H9 (cell line): Measurements from ENCODE around the gene FCGBP. TPM values are rescaled to one million over a fixed set of nuclear protein-coding genes. Genes with fewer than 3 reads are reported as not detected.

Source experiments
- DNase-seq: peaks from one replicate; pipeline ENCODE4 v3.0.0-alpha.2; 2017
- H2AFZ ChIP-seq: one replicate; pipeline ENCODE4 v1.6.1; 2013; ENCODE audit warnings: mild to moderate bottlenecking, low read length, control low read depth, moderate library complexity
- H2AK5ac ChIP-seq: 2 replicates; pipeline ENCODE4 v1.6.1; 2013; ENCODE audit warnings: low read length, control low read depth, mixed read lengths; ENCODE audit not compliant: insufficient read length
- H2BK120ac ChIP-seq: one replicate; pipeline ENCODE4 v1.6.1; 2013; ENCODE audit warnings: low read depth, mild to moderate bottlenecking, low read length, control low read depth, inconsistent platforms; ENCODE audit not compliant: poor library complexity, severe bottlenecking
- H2BK12ac ChIP-seq: 2 replicates; pipeline ENCODE4 v1.6.1; 2013; ENCODE audit warnings: low read length, control low read depth, mixed read lengths, low read depth; ENCODE audit not compliant: insufficient read length
- H2BK15ac ChIP-seq: 2 replicates; pipeline ENCODE4 v1.6.1; 2013; ENCODE audit warnings: low read depth, low read length, control low read depth
- H2BK20ac ChIP-seq: one replicate; pipeline ENCODE4 v1.6.1; 2013; ENCODE audit warnings: low read depth, mild to moderate bottlenecking, low read length, control low read depth, inconsistent platforms; ENCODE audit not compliant: poor library complexity, severe bottlenecking
- H2BK5ac ChIP-seq: 2 replicates; pipeline ENCODE4 v1.6.1; 2013; ENCODE audit warnings: low read length, control low read depth, mixed read lengths; ENCODE audit not compliant: insufficient read length
- H3K14ac ChIP-seq: 2 replicates; pipeline ENCODE4 v1.6.1; 2013; ENCODE audit warnings: low read length, control low read depth; ENCODE audit not compliant: insufficient read depth
- H3K18ac ChIP-seq: 2 replicates; pipeline ENCODE4 v1.6.1; 2013; ENCODE audit warnings: low read depth, mild to moderate bottlenecking, mixed read lengths, low read length, control low read depth; ENCODE audit not compliant: insufficient read length
- H3K23ac ChIP-seq: 2 replicates; pipeline ENCODE4 v1.6.1; 2013; ENCODE audit warnings: low read length, control low read depth, mixed read lengths, low read depth; ENCODE audit not compliant: insufficient read length
- H3K23me2 ChIP-seq: 2 replicates; pipeline ENCODE4 v1.6.1; 2013; ENCODE audit warnings: low read depth, mild to moderate bottlenecking, mixed read lengths, low read length, control low read depth; ENCODE audit not compliant: insufficient read length, poor library complexity, severe bottlenecking
- H3K27ac ChIP-seq: 2 replicates; pipeline ENCODE4 v1.5.1; 2013; ENCODE audit warnings: low read length, control low read depth, mixed read lengths, low read depth; ENCODE audit not compliant: insufficient read length
- H3K27me3 ChIP-seq: 2 replicates; pipeline ENCODE4 v1.6.1; 2013; ENCODE audit warnings: low read length, control low read depth, inconsistent platforms; ENCODE audit not compliant: insufficient read depth
- H3K4ac ChIP-seq: 2 replicates; pipeline ENCODE4 v1.6.1; 2013; ENCODE audit warnings: low read depth, mild to moderate bottlenecking, control low read depth, inconsistent platforms, low read length, moderate library complexity
- H3K4me1 ChIP-seq: 2 replicates; pipeline ENCODE4 v1.6.1; 2013; ENCODE audit warnings: low read length, control low read depth, inconsistent platforms; ENCODE audit not compliant: insufficient read depth
- H3K4me2 ChIP-seq: 2 replicates; pipeline ENCODE4 v1.6.1; 2013; ENCODE audit warnings: low read length, control low read depth, mixed read lengths; ENCODE audit not compliant: insufficient read length, insufficient read depth
- H3K56ac ChIP-seq: 2 replicates; pipeline ENCODE4 v1.6.1; 2013; ENCODE audit warnings: low read depth, mild to moderate bottlenecking, mixed read lengths, low read length, control low read depth; ENCODE audit not compliant: insufficient read length
- H3K79me1 ChIP-seq: 2 replicates; pipeline ENCODE4 v1.6.1; 2013; ENCODE audit warnings: low read depth, mild to moderate bottlenecking, moderate library complexity, low read length, control low read depth, inconsistent platforms; ENCODE audit not compliant: insufficient read depth, poor library complexity, severe bottlenecking
- H3K79me2 ChIP-seq: 2 replicates; pipeline ENCODE4 v1.6.1; 2013; ENCODE audit warnings: low read length, control low read depth, inconsistent platforms; ENCODE audit not compliant: insufficient read depth
- H3K9ac ChIP-seq: 2 replicates; pipeline ENCODE4 v1.6.1; 2013; ENCODE audit warnings: low read length, control low read depth, mixed read lengths; ENCODE audit not compliant: insufficient read length; ENCODE audit errors: extremely low read depth
- H3K9me3 ChIP-seq: one replicate; pipeline ENCODE4 v1.6.1; 2013; ENCODE audit warnings: low read depth, low read length, inconsistent platforms; ENCODE audit not compliant: control insufficient read depth
- H3T11ph ChIP-seq: one replicate; pipeline ENCODE4 v1.6.1; 2013; ENCODE audit warnings: mild to moderate bottlenecking, low read length, control low read depth, inconsistent platforms
- H4K20me1 ChIP-seq: one replicate; pipeline ENCODE4 v1.6.1; 2013; ENCODE audit not compliant: control insufficient read depth, insufficient read length, insufficient read depth
- H4K5ac ChIP-seq: 2 replicates; pipeline ENCODE4 v1.6.1; 2013; ENCODE audit warnings: low read depth, mild to moderate bottlenecking, mixed read lengths, low read length, control low read depth; ENCODE audit not compliant: insufficient read length
- H4K8ac ChIP-seq: replicated peaks from 2 replicates; pipeline ENCODE4 v1.6.1; 2013; ENCODE audit warnings: low read length, control low read depth, mixed read lengths, low read depth; ENCODE audit not compliant: insufficient read length
- H4K91ac ChIP-seq: 2 replicates; pipeline ENCODE4 v1.6.1; 2013; ENCODE audit warnings: low read depth, mild to moderate bottlenecking, moderate library complexity, mixed read lengths, low read length, control low read depth; ENCODE audit not compliant: insufficient read length
- H3K27ac Mint-ChIP-seq, 3 experiments: 2 replicates in 2 of 3; 3 replicates in 1 of 3; pipeline ENCODE4 v1.8.0; 2020 to 2021; ENCODE audit warnings: mixed read lengths in 3 of 3, mild to moderate bottlenecking in 1 of 3, moderate library complexity in 1 of 3
- H3K27me3 Mint-ChIP-seq: 2 replicates; pipeline ENCODE4 v1.8.0; 2021; ENCODE audit warnings: low read depth, mild to moderate bottlenecking, moderate library complexity, mixed read lengths
- H3K36me3 Mint-ChIP-seq, 3 experiments: 2 replicates in 2 of 3; 3 replicates in 1 of 3; pipeline ENCODE4 v1.8.0; 2020 to 2021; ENCODE audit warnings: low read depth in 3 of 3, mixed read lengths in 3 of 3; ENCODE audit not compliant: insufficient read depth in 1 of 3
- H3K4me1 Mint-ChIP-seq, 2 experiments: 2 replicates each; pipeline ENCODE4 v1.8.0; 2020; ENCODE audit warnings: mixed read lengths in 2 of 2
- H3K4me3 Mint-ChIP-seq, 2 experiments: 2 replicates in 1 of 2; 3 replicates in 1 of 2; pipeline ENCODE4 v1.8.0; 2020 to 2021; ENCODE audit warnings: mild to moderate bottlenecking in 2 of 2, mixed read lengths in 2 of 2, moderate library complexity in 1 of 2
- H3K9me3 Mint-ChIP-seq, 2 experiments: 2 replicates in 1 of 2; 3 replicates in 1 of 2; pipeline ENCODE4 v1.8.0; 2020; ENCODE audit warnings: mild to moderate bottlenecking in 2 of 2, mixed read lengths in 2 of 2, moderate library complexity in 1 of 2
- WGBS: extraction: QIAGEN DNeasy Blood & Tissue Kit; methylation state at CpG from one replicate; pipeline ENCODE4 v1.1.7; 2013; ENCODE audit warnings: missing lambda C conversion rate, low lambda C conversion rate, mixed read lengths; ENCODE audit not compliant: insufficient read length; ENCODE audit errors: extremely low coverage; 5-methylcytosine and 5-hydroxymethylcytosine counted together
- total RNA-seq: library from RNA; stranded (reverse); gene quantifications from 2 replicates; pipeline ENCODE4 v1.2.1, GENCODE V29; 2021
- TF ChIP-seq, protein P1 (sequence below): fragments of 200-600 bp; sonication (generic); conservative IDR thresholded peaks from 3 replicates; pipeline ENCODE4 v1.8.0; 2021; ENCODE audit warnings: antibody characterized with exemption, mild to moderate bottlenecking

Gene FCGBP
- total RNA-seq, 1 experiment from 2014 or later, result 0.13 TPM

GRCh38 chr19:39970425-39970674 is 35.9 kb upstream of the FCGBP start:
- Histone ChIP-seq H3K4me2 (peak overlapping the region; percentile 87), H3K23me2 (peaks cover 4% of the 10 kb centered on the region), H3K23ac (no peak overlapping the region), H3K9me3 (no peaks in the 10 kb centered on the region), H2BK15ac (no peak overlapping the region), H2AFZ (no peak overlapping the region), H3K4me1 (peaks cover 7% of the 10 kb centered on the region; the same call in 1 of the 2 replicates), H2BK5ac (no peak overlapping the region), H4K5ac (no peak overlapping the region), H3K56ac (no peak overlapping the region), H3K27me3 (no peaks in the 10 kb centered on the region; the same call in none of the 2 replicates), H3K79me1 (peaks cover 5% of the 10 kb centered on the region), H2BK20ac (no peak overlapping the region), H2BK12ac (no peak overlapping the region), H3T11ph (no peak overlapping the region), H4K20me1 (no peaks in the 10 kb centered on the region), H4K8ac (no peak overlapping the region), H3K27ac (no peak overlapping the region), H2AK5ac (no peak overlapping the region), H2BK120ac (no peak overlapping the region), H3K79me2 (peaks cover 8% of the 10 kb centered on the region; the same call in 1 of the 2 replicates), H3K9ac (peak overlapping the region; percentile 68), H3K4ac (no peak overlapping the region), H3K18ac (no peak overlapping the region), H4K91ac (no peak overlapping the region), H3K14ac (peak overlapping the region; percentile 36; the same call in 1 of the 2 replicates)
- Mint-ChIP-seq H3K36me3 (peaks cover 32 to 41% (median 39%) of the 10 kb centered on the region in 3 experiments), H3K9me3 (0 out of 5 replicates have a peak, but pooled peaks cover 0 to 4% of the 10 kb centered on the region in 2 experiments), H3K4me1 (peaks cover 14 to 18% of the 10 kb centered on the region in 2 experiments), H3K27ac (peak overlapping the region; percentile 71 to 98 (median 98); a peak in 6 of 7 replicates), H3K4me3 (peak overlapping the region; percentile 99), H3K27me3 (no peaks in the 10 kb centered on the region; the same call in 1 of the 2 replicates)
- TF ChIP-seq, protein P1, sequence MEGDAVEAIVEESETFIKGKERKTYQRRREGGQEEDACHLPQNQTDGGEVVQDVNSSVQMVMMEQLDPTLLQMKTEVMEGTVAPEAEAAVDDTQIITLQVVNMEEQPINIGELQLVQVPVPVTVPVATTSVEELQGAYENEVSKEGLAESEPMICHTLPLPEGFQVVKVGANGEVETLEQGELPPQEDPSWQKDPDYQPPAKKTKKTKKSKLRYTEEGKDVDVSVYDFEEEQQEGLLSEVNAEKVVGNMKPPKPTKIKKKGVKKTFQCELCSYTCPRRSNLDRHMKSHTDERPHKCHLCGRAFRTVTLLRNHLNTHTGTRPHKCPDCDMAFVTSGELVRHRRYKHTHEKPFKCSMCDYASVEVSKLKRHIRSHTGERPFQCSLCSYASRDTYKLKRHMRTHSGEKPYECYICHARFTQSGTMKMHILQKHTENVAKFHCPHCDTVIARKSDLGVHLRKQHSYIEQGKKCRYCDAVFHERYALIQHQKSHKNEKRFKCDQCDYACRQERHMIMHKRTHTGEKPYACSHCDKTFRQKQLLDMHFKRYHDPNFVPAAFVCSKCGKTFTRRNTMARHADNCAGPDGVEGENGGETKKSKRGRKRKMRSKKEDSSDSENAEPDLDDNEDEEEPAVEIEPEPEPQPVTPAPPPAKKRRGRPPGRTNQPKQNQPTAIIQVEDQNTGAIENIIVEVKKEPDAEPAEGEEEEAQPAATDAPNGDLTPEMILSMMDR, result no peak
- no CpG with 5 or more reads among the region's 11 CpGs for WGBS
- no peak for DNase-seq
